ENCODE data around the gene EPHA7. TPM values are rescaled to one million over a fixed set of nuclear protein-coding genes. Genes with fewer than 3 reads are reported as not detected.

Gene EPHA7
- total RNA-seq, 2 donors from 2014 or later, result 0.26 to 0.33 TPM

DNA sequence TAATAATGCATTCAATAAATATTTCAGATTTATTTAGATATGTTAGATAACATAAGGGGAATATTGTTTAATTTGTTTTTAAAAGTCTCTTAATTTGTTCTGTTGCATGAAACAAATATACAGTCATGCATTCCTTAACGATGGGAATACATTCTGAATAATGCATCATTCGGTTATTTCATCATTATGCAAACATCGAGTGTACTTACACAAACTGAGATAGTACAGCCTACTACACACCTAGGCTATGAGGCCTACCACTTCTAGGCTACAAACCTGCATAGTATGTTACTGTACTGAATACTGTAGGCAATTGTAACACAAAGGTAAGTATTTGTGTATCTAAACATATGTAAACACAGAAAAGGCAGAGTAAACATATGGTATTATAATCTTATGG lies 118.7 kb downstream of the EPHA7 start:
- 69 to 78% methylated on average over 3 of the region's 3 CpGs for WGBS, 2 donors
- intact Hi-C loops (cut with DNase I), result no loop called here
- no peak for ATAC-seq
- TF ChIP-seq POLR2A (IDR thresholded peaks at IDR 0.05), result no peak
- no peak for TF ChIP-seq CTCF (IDR thresholded peaks at IDR 0.05)
- no peak for DNase-seq
- Histone ChIP-seq H3K27ac (no peak overlapping the region), H3K9me3 (no peaks in the 10 kb centered on the region), H3K27me3 (no peaks in the 10 kb centered on the region), H3K4me3 (no peak overlapping the region), H3K36me3 (replicated peaks in 1 of 2; ENCODE audit: insufficient read depth in 1 of 2, low read depth in 2 of 2) (no peaks in the 10 kb centered on the region), H3K4me1 (no peaks in the 10 kb centered on the region)

DNA sequence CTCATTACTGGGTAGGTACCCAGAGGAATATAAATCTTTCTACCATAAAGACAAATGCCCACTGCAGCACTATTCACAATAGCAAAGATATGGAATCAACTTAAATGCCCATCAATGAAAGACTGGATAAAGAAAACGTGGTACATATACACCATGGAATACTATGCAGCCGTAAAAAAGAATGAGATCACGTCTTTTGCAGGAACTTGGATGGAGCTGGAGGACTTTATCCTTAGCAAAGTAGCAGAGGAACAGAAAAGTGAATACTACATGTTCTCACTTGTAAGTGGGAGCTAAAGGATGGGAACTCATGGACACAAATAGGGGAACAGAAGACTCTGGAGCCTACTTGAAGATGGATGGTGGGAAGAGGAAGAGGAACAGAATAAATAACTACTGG lies 119.7 kb downstream of the EPHA7 start:
- Histone ChIP-seq H3K9me3 (no peaks in the 10 kb centered on the region), H3K36me3 (replicated peaks in 1 of 2; ENCODE audit: insufficient read depth in 1 of 2, low read depth in 2 of 2) (no peaks in the 10 kb centered on the region), H3K4me3 (no peak overlapping the region), H3K4me1 (no peaks in the 10 kb centered on the region), H3K27me3 (no peaks in the 10 kb centered on the region), H3K27ac (no peak overlapping the region)
- intact Hi-C loops (cut with DNase I), result no loop called here
- ATAC-seq (no peak), DNase-seq (no peak)
- WGBS, 2 donors, result 51 to 57% methylated on average over 3 of the region's 3 CpGs
- TF ChIP-seq POLR2A (IDR thresholded peaks at IDR 0.05) (no peak), CTCF (IDR thresholded peaks at IDR 0.05) (no peak)

- H3K36me3 ChIP-seq (replicated peaks in 1 of 2; ENCODE audit: insufficient read depth in 1 of 2, low read depth in 2 of 2), result no peaks in the 10 kb centered on the region
- no peaks in the 10 kb centered on the region for H3K27me3 ChIP-seq
- H3K4me3 ChIP-seq, result no peak overlapping the region
- H3K9me3 ChIP-seq, result no peaks in the 10 kb centered on the region
- TF ChIP-seq CTCF (IDR thresholded peaks at IDR 0.05) (no peak), POLR2A (IDR thresholded peaks at IDR 0.05) (no peak)
- DNase-seq (no peak), ATAC-seq (no peak)
- intact Hi-C loops (cut with DNase I), result no loop called here
- no peak overlapping the region for H3K27ac ChIP-seq
- H3K4me1 ChIP-seq, result no peaks in the 10 kb centered on the region
Measured at GRCh38 chr6:93295631-93296030, 123.7 kb downstream of the EPHA7 start.

GRCh38 chr6:93294879-93295278 lies 124.5 kb downstream of the EPHA7 start:
- Histone ChIP-seq H3K4me1 (no peaks in the 10 kb centered on the region), H3K27me3 (no peaks in the 10 kb centered on the region), H3K4me3 (no peak overlapping the region), H3K27ac (no peak overlapping the region), H3K36me3 (replicated peaks in 1 of 2; ENCODE audit: insufficient read depth in 1 of 2, low read depth in 2 of 2) (no peaks in the 10 kb centered on the region), H3K9me3 (no peaks in the 10 kb centered on the region)
- TF ChIP-seq POLR2A (IDR thresholded peaks at IDR 0.05) (no peak), CTCF (IDR thresholded peaks at IDR 0.05) (no peak)
- intact Hi-C loops (cut with DNase I), result no loop called here
- ATAC-seq, result no peak
- WGBS, 2 donors, result 49 to 61% methylated on average over 2 of the region's 2 CpGs
- no peak for DNase-seq

DNA sequence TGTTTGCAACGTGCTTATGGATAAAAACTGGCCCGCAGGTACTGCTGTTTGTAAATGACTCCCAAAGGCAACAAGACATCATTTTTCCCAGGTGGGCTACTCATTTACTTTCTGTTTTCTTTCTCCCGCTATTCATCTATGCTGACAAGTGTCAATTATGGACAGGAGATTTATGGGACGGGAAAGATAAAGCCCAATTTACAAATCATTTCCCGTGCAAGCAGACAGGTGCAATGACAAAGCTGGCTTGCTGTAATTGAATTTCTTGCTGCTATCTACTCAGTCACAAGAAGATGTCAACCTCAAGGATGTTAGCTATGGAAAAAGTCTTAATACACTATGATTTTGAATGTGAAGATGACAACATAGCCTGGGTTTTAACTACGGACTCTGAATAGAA lies 125.5 kb downstream of the EPHA7 start:
- Histone ChIP-seq H3K27ac (no peak overlapping the region), H3K36me3 (replicated peaks in 1 of 2; ENCODE audit: insufficient read depth in 1 of 2, low read depth in 2 of 2) (no peaks in the 10 kb centered on the region), H3K4me1 (no peaks in the 10 kb centered on the region), H3K27me3 (no peaks in the 10 kb centered on the region), H3K9me3 (no peaks in the 10 kb centered on the region), H3K4me3 (no peak overlapping the region)
- intact Hi-C loops (cut with DNase I), result no loop called here
- TF ChIP-seq POLR2A (IDR thresholded peaks at IDR 0.05), result no peak
- no peak for TF ChIP-seq CTCF (IDR thresholded peaks at IDR 0.05)
- ATAC-seq, result no peak
- WGBS, 2 donors, result 64 to 67% methylated on average over 6 of the region's 6 CpGs
- no peak for DNase-seq

All from body of pancreas (tissue), 4 donors.